Stimulated activated CD4-positive, alpha-beta T cell treated with anti-CD3 and anti-CD28 coated beads, TNF-alpha, amount 100 ng/mL, for 24 hours (primary cell): ENCODE data around the gene SPDYE3.
"Not testable (repeated sequence)": the region's sequence is repeated elsewhere in the genome, so short reads cannot be mapped to it uniquely, and the experiment has no call there.

Source experiments
- DNase-seq, 3 experiments: peaks; one replicate each; pipeline ENCODE4 v3.0.0-alpha.2; 2020; ENCODE audit warnings: low read depth in 3 of 3

SPDYE3 gene

GRCh38 chr7:100352230-100352781, 44.8 kb downstream of the SPDYE3 start:
- not testable (repeated sequence) for DNase-seq

- no peak for DNase-seq
Measured at GRCh38 chr7:100352984-100353684, 45.6 kb downstream of the SPDYE3 start.

GRCh38 chr7:100353685-100354330, 46.3 kb downstream of the SPDYE3 start:
- peak in 1 of 3 experiments; percentile 39 for DNase-seq

GRCh38 chr7:100356416-100357068, 49.0 kb downstream of the SPDYE3 start:
- DNase-seq = no peak

- no peak for DNase-seq
Measured at GRCh38 chr7:100357131-100357561, 49.6 kb downstream of the SPDYE3 start.

GRCh38 chr7:100358027-100358856, 50.7 kb downstream of the SPDYE3 start, which contains the start of gene PILRB:
Gene PILRB (plus strand): TSS chr7:100358117. CDS start chr7:100358303, 186 bp downstream.
- no peak for DNase-seq

GRCh38 chr7:100358857-100359212, 51.3 kb downstream of the SPDYE3 start:
- no peak for DNase-seq

- no peak for DNase-seq
Measured at GRCh38 chr7:100360135-100360854, 52.8 kb downstream of the SPDYE3 start.

- no peak for DNase-seq
Measured at GRCh38 chr7:100363098-100363497, 55.6 kb downstream of the SPDYE3 start.

GRCh38 chr7:100363797-100364196, 56.3 kb downstream of the SPDYE3 start:
- not testable (repeated sequence) for DNase-seq

GRCh38 chr7:100364480-100364879, 57.0 kb downstream of the SPDYE3 start:
- DNase-seq = no peak

- DNase-seq = not testable (repeated sequence)
Measured at GRCh38 chr7:100365998-100366367, 58.5 kb downstream of the SPDYE3 start.

- peak in 1 of 3 experiments; percentile 32 for DNase-seq
Measured at GRCh38 chr7:100366411-100367250, 59.1 kb downstream of the SPDYE3 start.

- DNase-seq = no peak
Measured at GRCh38 chr7:100367251-100367620, 59.7 kb downstream of the SPDYE3 start.

GRCh38 chr7:100367676-100368613, 60.4 kb downstream of the SPDYE3 start:
- no peak for DNase-seq

- DNase-seq = no peak
Measured at GRCh38 chr7:100369105-100369504, 61.6 kb downstream of the SPDYE3 start.

GRCh38 chr7:100370303-100370702, 62.8 kb downstream of the SPDYE3 start:
- no peak for DNase-seq

GRCh38 chr7:100370746-100371145, 63.2 kb downstream of the SPDYE3 start:
- no peak for DNase-seq
